DND-41 (cell line): ENCODE data around the gene MEGF8.

ENCODE experiments used
- ATAC-seq: fragments of 200-7000 bp; cut with Tn5 transposase; 3 replicates; pipeline ENCODE4 v1.9.1; 2021; ENCODE audit warnings: low read depth; ENCODE audit not compliant: insufficient read depth
- DNase-seq: peaks from one replicate; pipeline ENCODE4 v3.0.0-alpha.2; 2020
- H2AFZ ChIP-seq: 2 replicates; pipeline ENCODE4 v1.6.0; 2012; ENCODE audit warnings: low read depth, low read length
- H3K27ac ChIP-seq: 2 replicates; pipeline ENCODE4 v1.5.1; 2012; ENCODE audit warnings: low read length, inconsistent platforms
- H3K27me3 ChIP-seq: fragments of 200-600 bp; sonication (generic); 2 replicates; pipeline ENCODE4 v1.6.0; 2012; ENCODE audit warnings: low read length, mild to moderate bottlenecking, inconsistent platforms; ENCODE audit not compliant: insufficient read depth, poor library complexity
- H3K36me3 ChIP-seq: 2 replicates; pipeline ENCODE4 v1.5.1; 2012; ENCODE audit warnings: low read length, inconsistent platforms; ENCODE audit not compliant: insufficient read depth
- H3K4me1 ChIP-seq: 2 replicates; pipeline ENCODE4 v1.5.1; 2012; ENCODE audit warnings: mild to moderate bottlenecking, low read length; ENCODE audit not compliant: insufficient read depth
- H3K4me2 ChIP-seq: 2 replicates; pipeline ENCODE4 v1.6.0; 2012; ENCODE audit warnings: mild to moderate bottlenecking, moderate library complexity, low read length, inconsistent platforms; ENCODE audit not compliant: insufficient read depth
- H3K4me3 ChIP-seq, 2 experiments: fragments of 200-600 bp in 1 of 2; shearing (Covaris generic) in 1 of 2; 2 replicates each; pipeline ENCODE4 v1.5.1; 2012 to 2016; ENCODE audit warnings: inconsistent platforms in 2 of 2, low read length in 2 of 2, mild to moderate bottlenecking in 2 of 2, low read depth in 1 of 2, moderate library complexity in 1 of 2
- H3K79me2 ChIP-seq: 2 replicates; pipeline ENCODE4 v1.6.0; 2012; ENCODE audit warnings: low read length, inconsistent platforms; ENCODE audit not compliant: insufficient read depth
- H3K9ac ChIP-seq: 2 replicates; pipeline ENCODE4 v1.6.0; 2012; ENCODE audit warnings: low read depth, mild to moderate bottlenecking, inconsistent platforms, low read length, moderate library complexity
- H3K9me3 ChIP-seq: 2 replicates; pipeline ENCODE4 v1.5.1; 2012; ENCODE audit warnings: low read length, moderate library complexity, mild to moderate bottlenecking, inconsistent platforms; ENCODE audit not compliant: insufficient read depth, severe bottlenecking
- H4K20me1 ChIP-seq: 2 replicates; pipeline ENCODE4 v1.6.0; 2012; ENCODE audit warnings: low read length; ENCODE audit not compliant: insufficient read depth
- EZH2 ChIP-seq: IDR thresholded peaks from 3 replicates; pipeline ENCODE4 v1.6.1; 2012; ENCODE audit warnings: borderline replicate concordance, low read depth, mild to moderate bottlenecking, moderate library complexity, low read length, inconsistent platforms; ENCODE audit not compliant: severe bottlenecking
- TF ChIP-seq, protein P1 (sequence below): IDR thresholded peaks from 2 replicates; pipeline ENCODE4 v1.5.1; 2012; ENCODE audit warnings: borderline replicate concordance, low read length, moderate library complexity, mild to moderate bottlenecking; ENCODE audit not compliant: poor library complexity, severe bottlenecking; ENCODE audit errors: extremely low read depth

The MEGF8 gene

DNA sequence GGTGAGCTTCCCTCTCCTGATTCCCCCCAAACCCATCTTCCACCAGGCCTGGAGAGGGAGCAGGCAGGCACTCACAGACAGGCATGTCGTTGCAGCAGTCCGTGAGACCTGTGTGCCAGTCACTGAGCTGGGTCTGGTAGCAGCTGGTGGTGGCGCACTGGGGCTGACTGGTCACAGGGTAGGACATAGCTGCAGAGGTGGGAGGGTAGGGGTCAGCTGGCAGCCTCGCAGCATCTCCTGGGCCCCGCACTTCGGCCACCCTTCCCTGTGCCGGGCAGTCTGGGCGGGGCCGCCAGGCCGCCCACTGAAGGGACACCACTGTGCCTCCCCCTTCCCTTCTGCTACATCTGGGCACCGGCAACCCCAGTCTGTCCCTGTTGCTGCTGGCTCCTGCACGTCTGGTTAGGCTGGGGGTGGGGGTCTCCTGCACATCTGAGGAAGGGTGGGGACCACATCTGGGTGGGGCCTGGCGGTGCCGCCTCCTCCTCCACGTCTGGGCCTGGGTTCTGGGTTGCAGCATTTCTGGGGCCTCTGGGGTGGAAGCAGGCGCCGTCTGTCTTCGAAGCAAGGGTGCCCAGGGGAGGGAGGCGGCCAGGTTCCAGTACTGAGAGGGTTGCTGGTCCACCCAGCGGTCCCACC is 63.5 kb downstream of the MEGF8 start:
- H3K79me2 ChIP-seq = no peaks in the 10 kb centered on the region
- H2AFZ ChIP-seq = no peak overlapping the region
- TF ChIP-seq, protein P1, sequence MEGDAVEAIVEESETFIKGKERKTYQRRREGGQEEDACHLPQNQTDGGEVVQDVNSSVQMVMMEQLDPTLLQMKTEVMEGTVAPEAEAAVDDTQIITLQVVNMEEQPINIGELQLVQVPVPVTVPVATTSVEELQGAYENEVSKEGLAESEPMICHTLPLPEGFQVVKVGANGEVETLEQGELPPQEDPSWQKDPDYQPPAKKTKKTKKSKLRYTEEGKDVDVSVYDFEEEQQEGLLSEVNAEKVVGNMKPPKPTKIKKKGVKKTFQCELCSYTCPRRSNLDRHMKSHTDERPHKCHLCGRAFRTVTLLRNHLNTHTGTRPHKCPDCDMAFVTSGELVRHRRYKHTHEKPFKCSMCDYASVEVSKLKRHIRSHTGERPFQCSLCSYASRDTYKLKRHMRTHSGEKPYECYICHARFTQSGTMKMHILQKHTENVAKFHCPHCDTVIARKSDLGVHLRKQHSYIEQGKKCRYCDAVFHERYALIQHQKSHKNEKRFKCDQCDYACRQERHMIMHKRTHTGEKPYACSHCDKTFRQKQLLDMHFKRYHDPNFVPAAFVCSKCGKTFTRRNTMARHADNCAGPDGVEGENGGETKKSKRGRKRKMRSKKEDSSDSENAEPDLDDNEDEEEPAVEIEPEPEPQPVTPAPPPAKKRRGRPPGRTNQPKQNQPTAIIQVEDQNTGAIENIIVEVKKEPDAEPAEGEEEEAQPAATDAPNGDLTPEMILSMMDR = no peak
- no peak for TF ChIP-seq EZH2
- no peaks in the 10 kb centered on the region for H3K36me3 ChIP-seq
- H3K4me1 ChIP-seq = no peaks in the 10 kb centered on the region
- no peak overlapping the region for H3K27ac ChIP-seq
- H3K9ac ChIP-seq = no peak overlapping the region
- no peaks in the 10 kb centered on the region for H3K9me3 ChIP-seq
- H3K4me2 ChIP-seq = no peak overlapping the region
- H3K27me3 ChIP-seq = peaks cover 5% of the 10 kb centered on the region
- ATAC-seq (no peak), DNase-seq (no peak)
- no peak overlapping the region for H3K4me3 ChIP-seq
- no peaks in the 10 kb centered on the region for H4K20me1 ChIP-seq

DNA sequence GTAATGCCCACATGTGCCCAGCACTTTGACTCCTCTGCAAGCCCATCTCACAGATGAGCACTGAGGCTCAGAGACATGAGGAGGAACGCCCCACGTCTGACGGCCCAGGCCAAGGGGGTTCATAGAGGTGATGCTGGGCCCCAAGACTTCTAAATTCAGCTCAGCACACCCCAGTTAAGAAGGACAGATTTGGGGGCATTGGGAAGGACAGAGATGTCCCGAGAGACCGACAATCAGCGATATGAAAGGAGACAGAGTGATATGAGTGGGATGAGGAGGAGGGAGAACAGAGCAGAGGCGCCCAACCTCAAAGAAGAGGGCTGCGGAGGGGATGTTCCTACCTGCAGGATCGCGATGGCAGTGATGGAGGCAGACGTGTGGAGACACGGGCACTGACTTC is 64.5 kb downstream of the MEGF8 start, which contains the start of gene CNFN:
TSS of gene CNFN (minus strand) at position 399 of the 400 bp plus-strand sequence. CDS start 1,260 bp downstream, outside the sequence.
- no peaks in the 10 kb centered on the region for H3K79me2 ChIP-seq
- DNase-seq = no peak
- H3K4me2 ChIP-seq = no peak within 1 kb of the TSS
- H3K36me3 ChIP-seq = no peaks in the 10 kb centered on the region
- no peak for ATAC-seq
- H3K4me1 ChIP-seq = no peaks in the 10 kb centered on the region
- H3K27me3 ChIP-seq = peaks cover 5% of the 10 kb centered on the region
- no peak within 1 kb of the TSS for H3K27ac ChIP-seq
- H3K9ac ChIP-seq = no peak within 1 kb of the TSS
- no peaks in the 10 kb centered on the region for H4K20me1 ChIP-seq
- H3K4me3 ChIP-seq = no peak within 1 kb of the TSS
- H2AFZ ChIP-seq = no peak within 1 kb of the TSS
- TF ChIP-seq, protein P1 = no peak
- TF ChIP-seq EZH2 = no peak
- no peaks in the 10 kb centered on the region for H3K9me3 ChIP-seq

DNA sequence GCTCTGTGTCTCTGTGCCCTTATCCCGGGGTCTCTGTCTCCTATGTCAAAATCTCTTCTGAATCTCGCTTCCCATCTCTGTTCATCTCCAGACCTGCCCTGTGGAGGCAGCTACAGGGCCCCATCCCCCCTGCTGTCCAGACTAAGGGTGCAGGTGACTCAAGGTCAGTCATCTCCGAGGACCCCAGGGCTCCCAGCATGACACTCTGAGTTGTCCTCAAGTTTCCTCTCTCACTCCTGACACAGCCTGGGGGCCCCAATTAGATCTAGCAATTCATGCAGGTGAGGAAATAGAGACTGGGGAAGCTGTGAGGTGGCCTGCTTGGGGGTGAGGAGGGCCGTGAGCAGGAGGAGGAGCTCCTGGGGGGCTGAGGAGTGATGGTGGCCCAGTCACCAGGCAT is 66.7 kb downstream of the MEGF8 start:
- no peak for DNase-seq
- H4K20me1 ChIP-seq = no peaks in the 10 kb centered on the region
- H3K36me3 ChIP-seq = no peaks in the 10 kb centered on the region
- no peak overlapping the region for H3K4me3 ChIP-seq
- no peak overlapping the region for H3K27ac ChIP-seq
- no peak overlapping the region for H3K9ac ChIP-seq
- H3K9me3 ChIP-seq = no peaks in the 10 kb centered on the region
- no peak overlapping the region for H2AFZ ChIP-seq
- H3K4me2 ChIP-seq = no peak overlapping the region
- H3K4me1 ChIP-seq = peaks cover 12% of the 10 kb centered on the region
- no peak for ATAC-seq
- H3K27me3 ChIP-seq = peaks cover 5% of the 10 kb centered on the region
- peaks cover 2% of the 10 kb centered on the region for H3K79me2 ChIP-seq
- TF ChIP-seq EZH2 = no peak
- TF ChIP-seq, protein P1 = no peak
